Effector memory CD4-positive, alpha-beta T cell (primary cell): ENCODE results near the gene PAQR3.
"Not testable (repeated sequence)": the region's sequence is repeated elsewhere in the genome, so short reads cannot be mapped to it uniquely, and the experiment has no call there.

ENCODE experiments used
- DNase-seq, 3 donors: peaks; one replicate each; pipeline ENCODE4 v3.0.0-alpha.2; 2020
- H3K27ac ChIP-seq: 2 replicates; pipeline ENCODE4 v1.7.0; 2013; ENCODE audit warnings: mild to moderate bottlenecking, low read length, moderate library complexity; ENCODE audit not compliant: insufficient read depth, poor library complexity, severe bottlenecking
- H3K27me3 ChIP-seq: replicated peaks from 2 replicates; pipeline ENCODE4 v1.7.0; 2013; ENCODE audit warnings: mild to moderate bottlenecking, low read length; ENCODE audit not compliant: insufficient read depth, control insufficient read depth, poor library complexity, severe bottlenecking
- H3K36me3 ChIP-seq: 2 replicates; pipeline ENCODE4 v1.7.0; 2013; ENCODE audit warnings: mild to moderate bottlenecking, low read length, moderate library complexity; ENCODE audit not compliant: control insufficient read depth, insufficient read depth
- H3K4me1 ChIP-seq: 2 replicates; pipeline ENCODE4 v1.7.0; 2013; ENCODE audit warnings: low read length, mild to moderate bottlenecking; ENCODE audit not compliant: control insufficient read depth, insufficient read depth, poor library complexity, severe bottlenecking
- H3K4me3 ChIP-seq: 2 replicates; pipeline ENCODE4 v1.7.0; 2013; ENCODE audit warnings: low read length, low read depth, mild to moderate bottlenecking; ENCODE audit not compliant: insufficient read depth, poor library complexity, severe bottlenecking
- H3K9me3 ChIP-seq: 2 replicates; pipeline ENCODE4 v1.7.0; 2013; ENCODE audit warnings: mild to moderate bottlenecking, low read length, moderate library complexity; ENCODE audit not compliant: control insufficient read depth

The PAQR3 gene

DNA sequence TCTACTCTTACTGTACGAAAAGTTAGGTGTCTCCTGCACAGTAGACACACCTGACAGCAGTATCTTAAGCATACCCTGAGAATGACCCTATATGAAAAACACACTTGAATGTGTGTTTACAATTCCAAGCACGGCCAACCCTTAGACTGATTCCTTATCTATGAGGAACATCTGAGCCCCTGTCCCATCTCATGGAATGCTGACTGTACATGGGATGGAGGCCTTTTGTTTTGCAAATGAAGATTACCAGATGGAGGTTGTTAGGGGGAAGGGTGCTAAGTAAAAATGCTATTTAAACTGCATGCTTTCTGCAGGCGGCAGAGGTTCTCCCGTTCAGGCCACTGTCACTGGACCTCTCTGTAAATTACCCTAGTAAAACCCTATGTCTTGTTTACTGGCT is 2.2 kb downstream of the PAQR3 start:
- no peak for DNase-seq
- H3K27ac ChIP-seq = no peak overlapping the region

GRCh38 chr4:78930016-78930629 is 9.1 kb downstream of the PAQR3 start:
- Histone ChIP-seq H3K27ac (no peak overlapping the region), H3K4me3 (no peak overlapping the region), H3K36me3 (peaks cover 22% of the 10 kb centered on the region), H3K9me3 (no peaks in the 10 kb centered on the region), H3K4me1 (no peaks in the 10 kb centered on the region), H3K27me3 (no peaks in the 10 kb centered on the region)
- DNase-seq = no peak

More for the DNA sequence above, 2.2 kb downstream of the PAQR3 start:
- Histone ChIP-seq H3K4me1 (peaks cover 14% of the 10 kb centered on the region), H3K9me3 (no peaks in the 10 kb centered on the region), H3K27me3 (no peaks in the 10 kb centered on the region), H3K4me3 (no peak overlapping the region), H3K36me3 (no peaks in the 10 kb centered on the region)

DNA sequence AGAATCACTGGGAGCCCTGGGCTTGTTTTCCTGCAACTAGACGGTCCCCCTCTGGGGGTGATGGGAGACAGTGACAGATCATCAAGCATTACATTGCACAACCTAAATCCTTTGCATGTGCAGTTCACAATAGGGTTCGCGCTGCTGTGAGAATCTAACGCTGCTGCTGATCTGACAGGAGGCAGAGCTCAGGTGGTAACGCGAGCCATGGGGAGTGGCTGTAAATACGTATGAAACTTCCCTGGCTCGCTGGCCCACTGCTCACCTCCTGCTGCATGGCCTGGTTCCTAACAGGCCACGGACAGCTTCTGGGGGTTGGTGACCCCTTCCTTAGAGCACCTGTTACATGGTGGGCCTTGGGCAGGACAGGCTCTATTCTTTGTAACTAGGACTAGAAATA is 10.4 kb downstream of the PAQR3 start:
- no peaks in the 10 kb centered on the region for H3K27me3 ChIP-seq
- H3K4me3 ChIP-seq = no peak overlapping the region
- peaks cover 27% of the 10 kb centered on the region for H3K36me3 ChIP-seq
- DNase-seq = no peak
- no peaks in the 10 kb centered on the region for H3K4me1 ChIP-seq
- no peaks in the 10 kb centered on the region for H3K9me3 ChIP-seq
- no peak overlapping the region for H3K27ac ChIP-seq

GRCh38 chr4:78926826-78927225 is 12.4 kb downstream of the PAQR3 start:
- Histone ChIP-seq H3K27ac (no peak overlapping the region), H3K9me3 (no peaks in the 10 kb centered on the region), H3K4me3 (no peak overlapping the region), H3K27me3 (no peaks in the 10 kb centered on the region), H3K36me3 (peaks cover 32% of the 10 kb centered on the region), H3K4me1 (no peaks in the 10 kb centered on the region)
- DNase-seq = no peak

GRCh38 chr4:78923464-78924312 is 15.6 kb downstream of the PAQR3 start:
- Histone ChIP-seq H3K9me3 (no peaks in the 10 kb centered on the region), H3K4me1 (no peaks in the 10 kb centered on the region), H3K4me3 (no peak overlapping the region), H3K27ac (no peak overlapping the region), H3K36me3 (peaks cover 21% of the 10 kb centered on the region), H3K27me3 (no peaks in the 10 kb centered on the region)
- DNase-seq = no peak

- no peak overlapping the region for H3K4me3 ChIP-seq
- no peaks in the 10 kb centered on the region for H3K27me3 ChIP-seq
- no peaks in the 10 kb centered on the region for H3K4me1 ChIP-seq
- no peak overlapping the region for H3K27ac ChIP-seq
- H3K36me3 ChIP-seq = peaks cover 25% of the 10 kb centered on the region
- H3K9me3 ChIP-seq = no peaks in the 10 kb centered on the region
- DNase-seq = no peak
Observed at GRCh38 chr4:78922207-78922606, 17.0 kb downstream of the PAQR3 start.

DNA sequence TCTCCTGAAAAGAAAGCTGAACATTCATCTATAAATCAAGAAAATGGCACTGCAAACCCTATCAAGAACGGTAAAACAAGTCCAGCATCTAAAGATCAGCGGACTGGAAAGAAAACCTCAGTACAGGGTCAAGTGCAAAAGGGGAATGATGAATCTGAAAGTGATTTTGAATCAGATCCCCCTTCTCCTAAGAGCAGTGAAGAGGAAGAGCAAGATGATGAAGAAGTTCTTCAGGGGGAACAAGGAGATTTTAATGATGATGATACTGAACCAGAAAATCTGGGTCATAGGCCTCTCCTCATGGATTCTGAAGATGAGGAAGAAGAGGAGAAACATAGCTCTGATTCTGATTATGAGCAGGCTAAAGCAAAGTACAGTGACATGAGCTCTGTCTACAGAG is 28.6 kb downstream of the PAQR3 start:
- Histone ChIP-seq H3K27ac (no peak overlapping the region), H3K27me3 (no peaks in the 10 kb centered on the region), H3K4me1 (no peaks in the 10 kb centered on the region), H3K36me3 (no peaks in the 10 kb centered on the region), H3K4me3 (no peak overlapping the region), H3K9me3 (no peaks in the 10 kb centered on the region)
- DNase-seq = no peak

DNA sequence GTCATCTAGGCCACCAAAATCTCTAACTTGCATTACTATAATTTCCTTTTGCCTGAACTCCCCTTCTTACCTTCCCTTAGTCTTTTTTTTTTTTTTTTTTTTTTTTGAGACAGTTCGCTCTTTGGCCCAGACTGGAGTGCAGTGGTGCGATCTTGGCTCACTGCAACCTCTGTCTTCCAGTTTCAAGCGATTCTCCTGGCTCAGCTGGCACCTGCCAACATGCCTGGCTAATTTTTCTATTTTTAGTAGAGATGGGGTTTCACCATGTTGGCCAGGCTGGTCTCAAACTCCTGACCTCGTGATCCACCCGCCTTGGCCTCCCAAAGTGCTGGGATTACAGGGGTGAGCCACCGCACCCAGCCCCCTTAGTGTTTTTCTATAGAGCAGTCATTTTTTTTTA is 30.3 kb downstream of the PAQR3 start:
- H3K4me3 ChIP-seq, DNase-seq, H3K36me3 ChIP-seq, H3K27ac ChIP-seq, H3K4me1 ChIP-seq, H3K9me3 ChIP-seq, H3K27me3 ChIP-seq: not testable (repeated sequence)

- H3K27ac ChIP-seq = no peak overlapping the region
- no peaks in the 10 kb centered on the region for H3K9me3 ChIP-seq
- no peak overlapping the region for H3K4me3 ChIP-seq
- no peaks in the 10 kb centered on the region for H3K4me1 ChIP-seq
- no peaks in the 10 kb centered on the region for H3K36me3 ChIP-seq
- no peaks in the 10 kb centered on the region for H3K27me3 ChIP-seq
- no peak for DNase-seq
Observed at GRCh38 chr4:78907638-78908037, 31.6 kb downstream of the PAQR3 start.

DNA sequence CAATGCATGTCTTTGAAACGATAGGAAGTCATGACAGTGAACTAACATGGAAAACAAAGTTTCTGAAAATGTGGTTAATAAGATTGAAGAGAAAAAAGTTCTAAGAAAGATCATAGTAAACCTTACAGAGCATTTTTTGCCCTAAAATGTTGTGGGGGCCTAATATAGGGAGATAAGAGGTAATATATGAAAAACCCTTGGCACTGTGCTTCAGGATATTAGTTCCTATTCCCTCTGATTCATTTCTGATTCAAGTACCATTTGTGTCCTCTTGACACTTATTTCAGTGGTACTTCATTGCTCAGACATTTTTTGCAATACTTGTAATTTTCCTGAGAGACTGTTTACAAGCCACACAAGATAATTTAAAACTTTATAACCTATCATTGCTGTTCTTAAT is 35.1 kb downstream of the PAQR3 start:
- Histone ChIP-seq H3K27ac (no peak overlapping the region), H3K9me3 (no peaks in the 10 kb centered on the region), H3K4me1 (no peaks in the 10 kb centered on the region), H3K4me3 (no peak overlapping the region), H3K36me3 (no peaks in the 10 kb centered on the region), H3K27me3 (no peaks in the 10 kb centered on the region)
- DNase-seq = no peak
